GM21786 (cell line): ENCODE measurements around the gene MSANTD2.
A peak's percentile ranks its signal among the peaks of the same experiment; 100 is the strongest.
"Not testable (repeated sequence)": the region's sequence is repeated elsewhere in the genome, so short reads cannot be mapped to it uniquely, and the experiment has no call there.

ENCODE experiments used
- ATAC-seq: cut with Tn5 transposase; IDR thresholded peaks from one replicate; pipeline ENCODE4 v1.9.1; 2021; ENCODE audit not compliant: unreplicated experiment

MSANTD2 gene

GRCh38 chr11:124778281-124778680 is 21.9 kb downstream of the MSANTD2 start:
- no peak for ATAC-seq

DNA sequence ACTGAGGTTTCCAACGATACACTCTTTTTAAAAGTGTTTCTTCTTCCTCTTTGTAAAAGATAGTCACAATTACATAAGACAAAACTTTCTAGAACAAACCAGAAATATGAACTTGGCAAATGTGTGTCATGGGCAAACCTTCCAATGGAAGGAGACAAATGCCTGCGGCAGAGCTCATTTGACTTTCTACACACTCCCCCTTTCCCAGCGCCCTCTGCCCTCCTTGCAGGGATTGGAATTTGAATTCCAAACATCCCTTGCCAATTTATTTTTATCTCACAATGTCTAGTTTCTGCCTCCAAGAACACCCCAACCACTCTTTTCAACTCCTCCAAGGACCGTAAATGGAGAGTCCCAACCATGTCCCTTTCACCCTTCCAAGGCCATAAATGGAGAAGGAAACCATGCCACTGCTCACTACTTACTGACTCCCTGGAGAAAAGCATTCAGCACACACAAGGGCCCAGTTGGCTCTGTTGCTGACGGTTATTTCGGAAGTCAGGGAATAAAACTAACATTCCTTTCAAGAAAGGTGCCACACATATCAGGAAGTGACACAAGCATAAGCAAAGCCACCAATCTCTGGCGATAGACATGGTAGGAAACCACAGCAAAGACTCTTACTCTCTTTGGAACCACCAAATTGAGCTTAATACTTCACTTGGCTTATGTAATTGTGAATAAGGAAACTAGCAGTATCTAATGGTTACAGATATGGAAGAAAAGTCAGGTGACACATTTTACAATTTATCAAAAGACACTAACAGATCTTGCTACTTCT is 23.2 kb downstream of the MSANTD2 start:
- no peak for ATAC-seq

GRCh38 chr11:124770959-124771358 is 29.2 kb downstream of the MSANTD2 start:
- not testable (repeated sequence) for ATAC-seq

- no peak for ATAC-seq
Measured at GRCh38 chr11:124769806-124770774, 30.1 kb downstream of the MSANTD2 start.

GRCh38 chr11:124768914-124769313 is 31.3 kb downstream of the MSANTD2 start:
- ATAC-seq: no peak

GRCh38 chr11:124766156-124766555 is 34.0 kb downstream of the MSANTD2 start:
- ATAC-seq: no peak

DNA sequence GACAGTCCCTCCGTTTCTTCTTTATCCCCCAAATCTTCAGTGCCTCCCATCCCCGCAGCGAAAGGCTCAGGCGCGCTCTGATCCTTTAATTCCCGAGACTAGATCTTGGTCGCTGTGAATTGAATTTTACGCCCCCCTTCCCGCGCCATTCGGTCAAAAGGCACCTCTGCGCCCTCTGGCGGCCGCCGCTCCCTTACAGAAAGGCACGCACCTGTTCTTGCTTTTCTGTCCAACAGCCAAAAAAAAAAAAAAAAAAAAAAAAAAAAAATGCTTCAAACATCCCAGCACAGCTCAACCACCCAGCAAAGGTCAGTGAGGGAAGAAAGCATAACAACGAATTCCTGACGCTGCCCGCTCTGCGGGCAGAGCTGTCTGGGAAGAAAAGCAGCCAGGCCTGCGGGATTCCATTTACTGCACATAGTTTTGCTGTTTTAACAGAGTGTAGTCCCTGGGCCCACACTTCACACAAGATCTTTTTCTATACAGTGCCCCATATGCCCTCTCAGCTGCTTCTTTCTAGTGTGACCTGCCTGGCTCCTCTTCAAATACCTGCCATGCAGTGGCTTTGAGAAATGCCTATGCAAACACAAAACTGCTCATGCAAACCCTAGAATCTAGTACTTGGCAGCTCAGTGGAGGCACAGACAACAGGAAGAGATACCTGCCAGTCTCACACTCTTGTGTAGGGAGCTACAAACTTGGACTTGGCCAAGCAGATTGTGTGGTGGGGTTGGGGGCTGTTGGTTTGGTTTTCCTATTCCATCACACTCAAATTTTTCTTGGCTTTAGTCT is 36.9 kb downstream of the MSANTD2 start:
- peak; percentile 21 for ATAC-seq

GRCh38 chr11:124762624-124763155 is 37.5 kb downstream of the MSANTD2 start:
- peak; percentile 3 for ATAC-seq

GRCh38 chr11:124762105-124762623 is 38.0 kb downstream of the MSANTD2 start, which contains the start of gene ESAM:
Gene ESAM (minus strand): TSS chr11:124762290. CDS start chr11:124762154, 136 bp downstream.
- peak; percentile 50 for ATAC-seq

DNA sequence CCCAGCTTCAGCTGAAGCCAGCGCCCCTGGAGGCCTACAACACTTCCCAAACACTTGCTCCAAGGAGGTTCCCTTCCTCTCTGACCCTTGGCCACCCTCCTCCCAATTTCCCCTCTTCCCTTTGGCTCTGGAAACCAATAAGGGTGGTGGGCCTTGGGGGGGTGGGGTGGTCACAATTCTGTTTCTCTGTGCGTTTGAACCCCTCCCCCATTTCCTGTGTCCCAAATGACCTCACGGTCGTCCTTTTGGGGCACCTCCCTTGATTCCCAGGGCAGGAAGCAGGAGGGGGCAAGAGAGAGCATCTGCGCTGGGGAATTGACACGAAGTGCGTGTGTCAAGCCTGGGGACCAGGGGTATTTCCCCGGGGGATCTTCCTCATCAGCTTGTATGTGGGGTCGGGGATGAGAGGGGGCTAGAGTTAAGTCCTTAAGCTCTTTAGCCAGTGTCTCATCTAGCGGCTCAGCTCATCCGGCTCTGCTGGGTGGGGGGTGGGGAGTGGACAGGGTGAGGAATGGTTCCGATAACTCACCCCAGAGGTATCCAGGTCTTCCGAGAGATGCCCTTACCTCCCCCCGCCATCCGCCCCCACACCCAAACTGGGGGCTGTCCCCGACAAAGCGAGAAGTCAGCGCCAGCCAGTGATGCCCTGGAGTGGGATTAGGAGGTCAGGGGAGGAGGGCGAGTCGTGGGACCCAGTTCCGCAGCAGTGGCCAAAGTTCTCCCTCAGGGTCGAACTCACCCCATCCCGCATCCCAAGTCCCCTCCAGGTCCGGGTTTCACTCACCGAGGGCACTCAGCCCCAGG is 38.7 kb downstream of the MSANTD2 start:
- ATAC-seq: no peak

- ATAC-seq: no peak
Measured at GRCh38 chr11:124760806-124761205, 39.4 kb downstream of the MSANTD2 start.

DNA sequence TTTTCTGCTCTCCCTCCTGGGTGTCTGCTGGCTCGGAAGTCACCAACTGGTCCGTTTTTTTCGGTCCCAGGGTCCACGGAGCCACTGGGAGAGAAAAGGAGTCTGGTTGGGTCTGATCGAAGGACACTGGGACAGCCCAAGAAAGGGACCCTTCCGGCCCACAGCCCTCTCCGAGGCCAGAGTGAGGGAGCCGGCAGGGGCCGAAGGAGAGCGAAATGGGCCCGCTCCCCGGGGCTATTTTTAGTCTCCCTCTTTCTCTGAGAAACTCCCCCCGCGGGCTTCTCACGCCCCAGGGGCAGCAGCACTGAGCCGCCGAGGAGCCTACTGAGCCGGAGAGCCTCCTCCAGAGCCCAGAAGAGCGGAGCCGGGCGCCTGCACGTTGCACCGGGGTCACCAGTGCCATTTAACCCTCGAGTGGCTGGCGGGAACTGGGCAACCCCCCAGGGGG is 40.0 kb downstream of the MSANTD2 start:
- ATAC-seq: peak; percentile 25

DNA sequence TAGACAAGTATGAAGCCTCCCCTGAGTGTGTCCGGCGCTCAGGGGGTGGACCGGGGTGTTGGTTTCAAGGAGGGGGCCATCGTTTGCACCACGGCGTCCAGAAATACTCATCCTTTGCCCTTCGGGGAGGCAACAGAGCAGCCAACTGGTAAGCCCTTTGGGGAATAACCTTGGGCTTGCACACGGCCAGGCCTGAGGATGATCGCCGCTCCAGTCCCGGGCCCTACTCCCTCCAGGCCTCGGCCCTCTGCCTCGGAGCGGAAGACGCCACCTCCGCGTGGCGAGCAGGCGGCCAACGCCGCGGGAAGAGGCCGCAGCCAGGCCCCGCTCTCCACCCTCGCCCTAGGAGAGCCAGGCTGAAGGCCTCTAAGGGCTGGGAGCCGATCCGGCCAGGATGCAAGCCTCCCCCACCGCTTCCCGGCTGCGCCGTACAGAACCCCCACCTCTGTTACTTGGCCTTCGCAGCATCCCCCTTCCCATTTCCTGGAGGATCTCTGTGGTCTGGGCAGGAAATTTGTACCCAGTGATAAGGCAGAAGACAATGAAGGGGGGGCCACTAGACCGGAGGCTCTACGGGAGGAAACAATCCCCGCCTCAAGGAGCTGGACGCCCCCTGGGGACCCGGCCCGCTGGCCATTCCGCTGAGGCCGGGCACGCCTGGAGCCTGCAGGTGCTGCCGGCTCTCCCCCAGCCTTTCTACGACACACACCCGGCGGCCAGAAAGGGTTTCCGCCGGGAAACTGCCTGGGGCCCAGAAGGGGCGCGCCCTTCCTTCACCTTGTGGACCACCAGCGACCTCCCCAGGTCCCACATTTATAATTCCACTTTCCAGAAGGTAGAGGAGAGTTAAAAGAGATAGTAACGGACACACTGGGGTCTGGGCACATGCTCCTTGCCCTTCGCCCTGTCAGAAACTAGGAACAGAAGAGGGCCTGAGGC is 40.7 kb downstream of the MSANTD2 start:
- peak; percentile 5 for ATAC-seq

- ATAC-seq: peak; percentile 48
Measured at GRCh38 chr11:124758355-124759265, 41.6 kb downstream of the MSANTD2 start.

DNA sequence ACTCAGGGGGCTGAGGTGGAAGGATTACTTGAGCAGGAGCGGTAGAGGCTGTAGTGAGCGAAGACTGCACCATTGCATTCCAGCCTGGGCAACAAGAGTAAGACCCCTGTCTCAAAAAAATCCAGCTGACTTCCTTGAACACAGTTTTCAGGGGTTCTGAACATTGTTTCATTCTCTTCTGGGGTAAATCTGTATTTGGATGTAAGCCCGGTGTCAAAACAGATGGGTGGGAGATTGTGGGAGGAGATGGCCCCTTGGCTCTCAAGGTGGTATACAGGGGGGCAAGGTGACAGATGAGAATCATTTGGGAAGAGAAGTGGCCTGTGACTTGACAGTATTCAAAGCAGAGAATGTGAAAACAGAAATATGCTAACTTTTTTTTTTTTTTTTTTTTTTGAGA is 42.9 kb downstream of the MSANTD2 start:
- ATAC-seq: no peak

GRCh38 chr11:124756753-124757227 is 43.4 kb downstream of the MSANTD2 start:
- ATAC-seq: no peak

GRCh38 chr11:124756033-124756752 is 44.0 kb downstream of the MSANTD2 start:
- ATAC-seq: no peak
